Neural cell (in vitro differentiated cells): ENCODE data around the gene FAM3D. TPM values are rescaled to one million over a fixed set of nuclear protein-coding genes. Genes with fewer than 3 reads are reported as not detected.

ENCODE experiments used
- H2AFZ ChIP-seq: fragments of 200-600, 300-800 bp; sonication (generic), shearing (Covaris generic); 2 replicates; pipeline ENCODE4 v1.6.0; 2014; ENCODE audit warnings: low read depth, mild to moderate bottlenecking, antibody characterized with exemption, low read length, moderate library complexity
- H3F3A ChIP-seq: fragments of 200-600 bp; shearing (Covaris generic); 2 replicates; pipeline ENCODE4 v1.6.1; 2016; ENCODE audit warnings: mild to moderate bottlenecking, moderate library complexity, mixed read lengths, antibody characterized with exemption, low read length; ENCODE audit not compliant: insufficient read depth, poor library complexity, severe bottlenecking
- H3K27ac ChIP-seq: fragments of 200-600, 300-800 bp; sonication (generic), shearing (Covaris generic); 2 replicates; pipeline ENCODE4 v1.5.1; 2014; ENCODE audit warnings: mild to moderate bottlenecking, low read length, moderate library complexity
- H3K27me3 ChIP-seq: fragments of 300-800, 200-600 bp; sonication (generic), shearing (Covaris generic); 2 replicates; pipeline ENCODE4 v1.6.0; 2014; ENCODE audit warnings: mild to moderate bottlenecking, low read depth, low read length, moderate library complexity; ENCODE audit not compliant: insufficient read depth
- H3K36me3 ChIP-seq: fragments of 300-800, 200-600 bp; sonication (generic), shearing (Covaris generic); 2 replicates; pipeline ENCODE4 v1.5.1; 2014; ENCODE audit warnings: mild to moderate bottlenecking, antibody characterized with exemption, low read length, moderate library complexity; ENCODE audit not compliant: insufficient read depth
- H3K4me2 ChIP-seq: fragments of 300-800, 200-600 bp; sonication (generic), shearing (Covaris generic); 2 replicates; pipeline ENCODE4 v1.6.0; 2014; ENCODE audit warnings: mild to moderate bottlenecking, low read length
- H3K4me3 ChIP-seq: fragments of 300-800, 200-600 bp; sonication (generic), shearing (Covaris generic); 2 replicates; pipeline ENCODE4 v1.5.1; 2014; ENCODE audit warnings: mild to moderate bottlenecking, low read length, moderate library complexity
- H3K79me2 ChIP-seq: fragments of 200-600 bp; shearing (Covaris generic); replicated peaks from 2 replicates; pipeline ENCODE4 v1.6.0; 2014; ENCODE audit warnings: mild to moderate bottlenecking, low read length, moderate library complexity; ENCODE audit not compliant: insufficient read depth
- H3K9ac ChIP-seq: fragments of 300-800, 200-600 bp; sonication (generic), shearing (Covaris generic); 2 replicates; pipeline ENCODE4 v1.6.1; 2016; ENCODE audit warnings: mild to moderate bottlenecking, low read length, mixed read lengths
- H3K9me2 ChIP-seq: fragments of 200-600 bp; shearing (Covaris generic); 2 replicates; pipeline ENCODE4 v1.6.1; 2016; ENCODE audit warnings: mild to moderate bottlenecking, low read length, mixed read lengths; ENCODE audit not compliant: insufficient read depth
- H3K9me3 ChIP-seq: fragments of 200-600, 300-800 bp; sonication (generic), shearing (Covaris generic); 2 replicates; pipeline ENCODE4 v1.6.1; 2016; ENCODE audit warnings: mild to moderate bottlenecking, mixed run types, low read length, moderate library complexity, mixed read lengths
- H4K20me1 ChIP-seq: fragments of 200-600 bp; shearing (Covaris generic); 2 replicates; pipeline ENCODE4 v1.6.1; 2016; ENCODE audit warnings: mild to moderate bottlenecking, mixed run types; ENCODE audit not compliant: insufficient read depth
- EP300 ChIP-seq: fragments of 450-650 bp; conservative IDR thresholded peaks from 2 replicates; pipeline ENCODE4 v1.6.1; 2014; ENCODE audit warnings: antibody characterized with exemption, mild to moderate bottlenecking, moderate library complexity; ENCODE audit not compliant: poor library complexity, severe bottlenecking
- EZH2 ChIP-seq: fragments of 200-600, 300-800 bp; shearing (Covaris generic), sonication (generic); IDR thresholded peaks from 2 replicates; pipeline ENCODE4 v1.6.1; 2014; ENCODE audit warnings: antibody characterized with exemption, low read length, borderline replicate concordance, mild to moderate bottlenecking; ENCODE audit not compliant: insufficient read depth, poor library complexity, severe bottlenecking
- MXI1 ChIP-seq: fragments of 450-650 bp; conservative IDR thresholded peaks from 2 replicates; pipeline ENCODE4 v1.6.1; 2014; ENCODE audit warnings: antibody characterized with exemption, mild to moderate bottlenecking; ENCODE audit not compliant: poor library complexity, severe bottlenecking
- POLR2AphosphoS5 ChIP-seq: IDR thresholded peaks from 2 replicates; pipeline ENCODE4 v1.6.1; 2012
- RAD21 ChIP-seq: fragments of 450-650 bp; conservative IDR thresholded peaks from 2 replicates; pipeline ENCODE4 v1.6.1; 2014; ENCODE audit warnings: antibody characterized with exemption, mild to moderate bottlenecking, moderate library complexity
- SMC3 ChIP-seq: fragments of 450-650 bp; conservative IDR thresholded peaks from 2 replicates; pipeline ENCODE4 v1.6.1; 2014; ENCODE audit warnings: antibody characterized with exemption, mild to moderate bottlenecking, moderate library complexity; ENCODE audit not compliant: poor library complexity
- TAF1 ChIP-seq: IDR thresholded peaks from 2 replicates; pipeline ENCODE4 v1.6.1; 2012; ENCODE audit warnings: low read depth
- polyA plus RNA-seq: library from polyadenylated mRNA; depleted of rRNA; stranded (reverse); fragments of >200 nt; gene quantifications from 2 replicates; pipeline ENCODE4 v1.2.3, GENCODE V29; 2014
- TF ChIP-seq, protein P1 (sequence below): fragments of 450-650 bp; IDR thresholded peaks from 2 replicates; pipeline ENCODE4 v1.5.1; 2014; ENCODE audit warnings: antibody characterized with exemption, mild to moderate bottlenecking, moderate library complexity; ENCODE audit not compliant: poor library complexity, severe bottlenecking
- TF ChIP-seq, protein P2 (sequence below): IDR thresholded peaks from 2 replicates; pipeline ENCODE4 v1.6.1; 2012; ENCODE audit warnings: borderline replicate concordance

Gene FAM3D
- polyA plus RNA-seq, 1 donor from 2014 or later = not detected

DNA sequence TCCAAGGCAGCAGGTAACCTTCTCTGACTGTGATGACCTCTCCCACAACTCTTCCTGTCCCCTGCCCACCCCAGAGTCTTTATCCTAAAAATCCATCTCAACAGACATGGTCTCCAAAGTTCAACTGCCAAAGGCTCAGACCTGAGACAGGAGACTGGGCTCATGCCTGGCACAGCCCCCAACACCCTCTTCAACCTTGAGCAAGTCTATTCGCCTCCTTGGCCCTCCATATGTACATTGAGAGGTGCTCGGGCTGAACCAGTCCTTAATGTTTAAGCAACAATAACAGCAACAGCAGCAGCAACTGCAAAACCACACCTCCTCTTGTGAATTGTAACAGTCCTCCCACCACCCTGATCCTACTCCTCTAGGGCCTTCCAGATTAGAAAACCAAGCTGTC is 9.9 kb downstream of the FAM3D start:
- Histone ChIP-seq H3K9ac (no peak overlapping the region), H3K9me3 (no peaks in the 10 kb centered on the region), H3K4me3 (no peak overlapping the region), H4K20me1 (no peaks in the 10 kb centered on the region), H2AFZ (no peak overlapping the region), H3K27me3 (no peaks in the 10 kb centered on the region), H3K27ac (no peak overlapping the region), H3K4me2 (no peak overlapping the region), H3K79me2 (no peaks in the 10 kb centered on the region), H3K9me2 (no peaks in the 10 kb centered on the region), H3F3A (no peaks in the 10 kb centered on the region), H3K36me3 (no peaks in the 10 kb centered on the region)
- TF ChIP-seq SMC3 = no peak
- no peak for TF ChIP-seq RAD21
- TF ChIP-seq EP300 = no peak
- no peak for TF ChIP-seq MXI1
- TF ChIP-seq POLR2AphosphoS5 = no peak
- TF ChIP-seq, protein P1, sequence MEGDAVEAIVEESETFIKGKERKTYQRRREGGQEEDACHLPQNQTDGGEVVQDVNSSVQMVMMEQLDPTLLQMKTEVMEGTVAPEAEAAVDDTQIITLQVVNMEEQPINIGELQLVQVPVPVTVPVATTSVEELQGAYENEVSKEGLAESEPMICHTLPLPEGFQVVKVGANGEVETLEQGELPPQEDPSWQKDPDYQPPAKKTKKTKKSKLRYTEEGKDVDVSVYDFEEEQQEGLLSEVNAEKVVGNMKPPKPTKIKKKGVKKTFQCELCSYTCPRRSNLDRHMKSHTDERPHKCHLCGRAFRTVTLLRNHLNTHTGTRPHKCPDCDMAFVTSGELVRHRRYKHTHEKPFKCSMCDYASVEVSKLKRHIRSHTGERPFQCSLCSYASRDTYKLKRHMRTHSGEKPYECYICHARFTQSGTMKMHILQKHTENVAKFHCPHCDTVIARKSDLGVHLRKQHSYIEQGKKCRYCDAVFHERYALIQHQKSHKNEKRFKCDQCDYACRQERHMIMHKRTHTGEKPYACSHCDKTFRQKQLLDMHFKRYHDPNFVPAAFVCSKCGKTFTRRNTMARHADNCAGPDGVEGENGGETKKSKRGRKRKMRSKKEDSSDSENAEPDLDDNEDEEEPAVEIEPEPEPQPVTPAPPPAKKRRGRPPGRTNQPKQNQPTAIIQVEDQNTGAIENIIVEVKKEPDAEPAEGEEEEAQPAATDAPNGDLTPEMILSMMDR = no peak
- no peak for TF ChIP-seq TAF1
- TF ChIP-seq, protein P2, sequence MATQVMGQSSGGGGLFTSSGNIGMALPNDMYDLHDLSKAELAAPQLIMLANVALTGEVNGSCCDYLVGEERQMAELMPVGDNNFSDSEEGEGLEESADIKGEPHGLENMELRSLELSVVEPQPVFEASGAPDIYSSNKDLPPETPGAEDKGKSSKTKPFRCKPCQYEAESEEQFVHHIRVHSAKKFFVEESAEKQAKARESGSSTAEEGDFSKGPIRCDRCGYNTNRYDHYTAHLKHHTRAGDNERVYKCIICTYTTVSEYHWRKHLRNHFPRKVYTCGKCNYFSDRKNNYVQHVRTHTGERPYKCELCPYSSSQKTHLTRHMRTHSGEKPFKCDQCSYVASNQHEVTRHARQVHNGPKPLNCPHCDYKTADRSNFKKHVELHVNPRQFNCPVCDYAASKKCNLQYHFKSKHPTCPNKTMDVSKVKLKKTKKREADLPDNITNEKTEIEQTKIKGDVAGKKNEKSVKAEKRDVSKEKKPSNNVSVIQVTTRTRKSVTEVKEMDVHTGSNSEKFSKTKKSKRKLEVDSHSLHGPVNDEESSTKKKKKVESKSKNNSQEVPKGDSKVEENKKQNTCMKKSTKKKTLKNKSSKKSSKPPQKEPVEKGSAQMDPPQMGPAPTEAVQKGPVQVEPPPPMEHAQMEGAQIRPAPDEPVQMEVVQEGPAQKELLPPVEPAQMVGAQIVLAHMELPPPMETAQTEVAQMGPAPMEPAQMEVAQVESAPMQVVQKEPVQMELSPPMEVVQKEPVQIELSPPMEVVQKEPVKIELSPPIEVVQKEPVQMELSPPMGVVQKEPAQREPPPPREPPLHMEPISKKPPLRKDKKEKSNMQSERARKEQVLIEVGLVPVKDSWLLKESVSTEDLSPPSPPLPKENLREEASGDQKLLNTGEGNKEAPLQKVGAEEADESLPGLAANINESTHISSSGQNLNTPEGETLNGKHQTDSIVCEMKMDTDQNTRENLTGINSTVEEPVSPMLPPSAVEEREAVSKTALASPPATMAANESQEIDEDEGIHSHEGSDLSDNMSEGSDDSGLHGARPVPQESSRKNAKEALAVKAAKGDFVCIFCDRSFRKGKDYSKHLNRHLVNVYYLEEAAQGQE = no peak
- TF ChIP-seq EZH2 = no peak

DNA sequence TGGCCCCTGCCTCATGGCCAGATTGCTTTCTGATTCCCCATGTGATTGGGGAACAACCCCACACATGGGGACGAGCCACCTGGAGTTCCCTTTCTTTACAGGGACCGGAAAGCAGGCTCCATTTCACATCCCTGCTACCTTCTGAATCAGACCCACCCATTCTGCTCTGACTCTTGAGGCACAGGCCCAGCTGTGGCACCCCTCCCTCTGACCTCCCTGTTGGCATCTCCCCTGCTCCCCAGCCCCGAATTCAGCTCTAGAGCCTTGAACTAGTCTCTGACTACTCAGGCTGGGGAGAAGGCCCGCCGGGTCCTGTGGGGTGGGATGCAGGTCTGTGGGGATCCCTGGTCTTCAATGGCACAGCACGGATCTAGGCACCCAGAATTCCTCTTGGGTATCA is 12.1 kb downstream of the FAM3D start:
- no peak overlapping the region for H3K27ac ChIP-seq
- H3K9ac ChIP-seq = no peak overlapping the region
- H3K9me2 ChIP-seq = no peaks in the 10 kb centered on the region
- no peaks in the 10 kb centered on the region for H3K9me3 ChIP-seq
- H3K27me3 ChIP-seq = no peaks in the 10 kb centered on the region
- no peaks in the 10 kb centered on the region for H3K79me2 ChIP-seq
- no peak overlapping the region for H3K4me3 ChIP-seq
- no peaks in the 10 kb centered on the region for H3F3A ChIP-seq
- TF ChIP-seq MXI1 (no peak), EP300 (no peak), POLR2AphosphoS5 (no peak), SMC3 (no peak), RAD21 (no peak), EZH2 (no peak), TAF1 (no peak)
- TF ChIP-seq, protein P1 = no peak
- TF ChIP-seq, protein P2 = no peak
- H2AFZ ChIP-seq = no peak overlapping the region
- no peaks in the 10 kb centered on the region for H3K36me3 ChIP-seq
- no peaks in the 10 kb centered on the region for H4K20me1 ChIP-seq
- H3K4me2 ChIP-seq = no peak overlapping the region
